HG02623 (cell line): Measurements from ENCODE around the gene NOTCH4.

Experiments used
- ATAC-seq: cut with Tn5 transposase; IDR thresholded peaks from one replicate; pipeline ENCODE4 v1.9.1; 2021; ENCODE audit warnings: moderate library complexity; ENCODE audit not compliant: unreplicated experiment

Gene NOTCH4

DNA sequence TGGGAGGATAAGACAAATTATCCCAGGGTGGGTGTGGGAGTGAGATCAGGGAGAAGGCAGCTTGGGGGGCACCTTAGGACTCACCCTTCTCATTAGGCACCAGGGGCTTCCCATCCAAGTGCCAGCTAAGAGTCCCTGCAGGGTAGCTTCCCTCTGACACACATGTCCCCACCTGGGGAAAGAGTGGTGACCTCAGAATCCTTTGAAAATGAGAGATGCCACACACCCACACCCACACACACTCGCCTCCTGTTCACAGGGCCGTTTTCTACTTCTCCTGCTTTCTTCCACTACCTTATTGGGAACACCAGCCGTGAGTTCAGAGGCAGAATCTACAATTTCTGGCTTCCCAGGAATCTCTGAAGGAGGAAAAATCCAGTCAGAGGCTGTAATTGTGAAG lies 40.8 kb downstream of the NOTCH4 start:
- no peak for ATAC-seq

DNA sequence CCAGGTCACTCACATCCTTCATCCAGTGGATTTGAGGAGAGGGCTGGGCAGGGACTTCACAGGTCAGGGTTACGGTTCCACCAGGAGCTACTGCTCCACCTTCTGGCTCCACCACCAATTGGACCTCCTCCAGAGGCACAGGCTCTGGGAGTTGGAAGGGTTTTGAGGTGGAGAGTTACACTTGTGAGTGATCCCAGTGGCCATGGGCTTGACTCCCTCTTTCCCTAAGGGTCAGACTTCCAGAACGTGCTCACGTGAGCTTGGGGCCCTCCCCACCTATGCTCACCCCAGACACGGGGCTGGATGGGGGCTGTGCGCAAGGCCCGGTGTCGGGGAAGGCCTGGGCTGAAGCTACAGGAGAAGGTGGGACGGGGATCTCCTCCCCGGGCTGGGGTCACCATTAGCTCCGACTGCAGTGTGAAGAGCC lies 41.3 kb downstream of the NOTCH4 start:
- ATAC-seq = no peak

DNA sequence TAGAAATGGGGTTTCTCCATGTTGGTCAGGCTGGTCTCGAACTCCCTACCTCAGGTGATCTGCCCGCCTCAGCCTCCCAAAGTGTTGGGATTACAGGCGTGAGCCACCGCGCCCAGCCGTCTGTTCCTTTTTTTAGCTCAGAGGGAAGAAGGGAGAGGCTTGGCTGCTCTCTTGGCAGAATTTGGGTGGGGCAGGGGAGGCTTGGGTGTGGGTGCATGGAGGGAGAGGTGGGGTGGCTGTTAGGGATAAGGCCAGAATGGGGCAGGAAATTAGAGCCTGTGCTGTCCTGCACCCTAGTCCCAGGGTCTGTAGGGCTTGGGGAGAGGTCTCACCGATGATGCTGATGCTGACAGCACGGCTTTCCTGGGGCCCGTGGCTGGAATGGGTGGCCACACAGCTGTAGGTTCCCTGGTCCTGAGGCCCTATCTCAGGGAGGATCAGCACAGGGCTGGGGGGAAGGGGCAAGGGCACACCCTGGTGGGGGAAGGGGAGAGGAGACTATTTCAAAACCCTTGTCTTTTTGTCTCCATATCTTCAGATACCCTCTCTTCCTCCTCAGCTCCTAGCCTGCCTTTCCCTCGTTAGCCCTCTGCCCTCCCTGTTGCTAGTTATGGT lies 41.8 kb downstream of the NOTCH4 start:
- no peak for ATAC-seq

GRCh38 chr6:32181148-32181702 lies 42.6 kb downstream of the NOTCH4 start:
- ATAC-seq = no peak

DNA sequence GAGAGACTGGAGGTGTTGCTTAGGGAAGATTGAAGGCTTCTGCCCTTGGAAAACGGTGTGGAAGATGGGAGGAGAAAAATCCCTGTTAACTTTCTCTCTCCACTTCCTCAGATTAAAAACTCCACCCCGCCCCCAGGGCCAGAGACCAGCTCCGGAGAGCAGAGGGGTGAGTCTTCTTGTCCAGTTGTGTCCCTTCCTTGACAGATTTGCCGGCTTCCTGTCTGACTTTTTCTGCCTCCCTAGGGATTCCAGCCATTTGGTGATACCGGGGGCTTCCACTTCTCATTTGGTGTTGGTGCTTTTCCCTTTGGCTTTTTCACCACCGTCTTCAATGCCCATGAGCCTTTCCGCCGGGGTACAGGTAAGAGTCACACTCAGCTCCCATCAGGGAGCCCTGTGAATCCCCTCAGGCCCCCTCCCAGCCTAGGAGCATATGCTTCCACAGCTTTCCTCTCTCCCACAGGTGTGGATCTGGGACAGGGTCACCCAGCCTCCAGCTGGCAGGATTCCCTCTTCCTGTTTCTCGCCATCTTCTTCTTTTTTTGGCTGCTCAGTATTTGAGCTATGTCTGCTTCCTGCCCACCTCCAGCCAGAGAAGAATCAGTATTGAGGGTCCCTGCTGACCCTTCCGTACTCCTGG lies 44.0 kb downstream of the NOTCH4 start:
- ATAC-seq = no peak

GRCh38 chr6:32178547-32179440 lies 45.1 kb downstream of the NOTCH4 start:
- no peak for ATAC-seq

GRCh38 chr6:32177788-32178546 lies 45.9 kb downstream of the NOTCH4 start, which contains the start of gene RNF5:
RNF5 (plus strand) TSS chr6:32178405; CDS start chr6:32178512, 107 bp downstream.
- ATAC-seq = peak; percentile 74

- no peak for ATAC-seq
These were observed 46.6 kb downstream of the NOTCH4 start for GRCh38 chr6:32177183-32177787.

GRCh38 chr6:32176476-32177182 lies 47.2 kb downstream of the NOTCH4 start:
- no peak for ATAC-seq

- ATAC-seq = peak; percentile 39
These were observed 48.0 kb downstream of the NOTCH4 start, which contains the start of gene AGPAT1 for GRCh38 chr6:32175711-32176475. AGPAT1 (minus strand) TSS chr6:32176084; CDS start chr6:32171496, 4,588 bp downstream.

DNA sequence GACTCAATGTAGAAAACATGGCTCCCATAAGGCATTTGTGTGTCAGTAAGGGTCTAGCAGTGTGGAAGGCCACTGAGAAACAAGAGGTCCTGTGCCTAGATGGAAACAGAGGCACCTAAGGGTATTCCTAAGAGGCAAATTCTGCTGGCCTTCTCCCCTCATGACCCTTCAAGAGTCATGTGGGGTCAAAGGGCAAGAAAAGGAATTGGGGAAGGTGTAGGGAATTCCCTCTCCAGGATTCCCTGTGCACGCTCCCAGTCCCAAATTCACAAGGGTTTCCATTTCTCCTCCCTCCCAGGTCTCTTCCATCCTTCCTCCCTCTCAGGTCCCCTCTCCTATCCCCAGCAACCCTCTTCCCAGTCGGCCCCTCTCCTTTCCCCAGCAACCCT lies 48.6 kb downstream of the NOTCH4 start:
- ATAC-seq = no peak

DNA sequence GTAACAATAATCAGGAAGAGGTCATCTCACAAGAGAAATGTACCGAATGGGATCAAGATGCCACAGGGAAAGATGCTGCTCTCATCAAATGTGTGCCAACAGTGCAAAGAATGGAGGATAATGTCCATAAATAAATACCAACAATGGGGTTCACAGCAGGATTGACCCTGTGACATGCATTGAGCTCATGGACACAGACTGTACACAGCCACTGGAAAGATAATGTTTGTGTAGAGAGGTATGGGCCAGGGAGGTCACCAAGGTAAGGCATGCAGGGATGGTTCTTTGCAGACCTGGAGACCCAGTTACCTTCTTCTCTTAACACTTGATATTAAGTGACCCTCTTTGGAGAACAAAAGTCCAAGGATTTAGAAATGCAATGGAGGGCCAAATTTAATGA lies 49.5 kb downstream of the NOTCH4 start:
- ATAC-seq = no peak

DNA sequence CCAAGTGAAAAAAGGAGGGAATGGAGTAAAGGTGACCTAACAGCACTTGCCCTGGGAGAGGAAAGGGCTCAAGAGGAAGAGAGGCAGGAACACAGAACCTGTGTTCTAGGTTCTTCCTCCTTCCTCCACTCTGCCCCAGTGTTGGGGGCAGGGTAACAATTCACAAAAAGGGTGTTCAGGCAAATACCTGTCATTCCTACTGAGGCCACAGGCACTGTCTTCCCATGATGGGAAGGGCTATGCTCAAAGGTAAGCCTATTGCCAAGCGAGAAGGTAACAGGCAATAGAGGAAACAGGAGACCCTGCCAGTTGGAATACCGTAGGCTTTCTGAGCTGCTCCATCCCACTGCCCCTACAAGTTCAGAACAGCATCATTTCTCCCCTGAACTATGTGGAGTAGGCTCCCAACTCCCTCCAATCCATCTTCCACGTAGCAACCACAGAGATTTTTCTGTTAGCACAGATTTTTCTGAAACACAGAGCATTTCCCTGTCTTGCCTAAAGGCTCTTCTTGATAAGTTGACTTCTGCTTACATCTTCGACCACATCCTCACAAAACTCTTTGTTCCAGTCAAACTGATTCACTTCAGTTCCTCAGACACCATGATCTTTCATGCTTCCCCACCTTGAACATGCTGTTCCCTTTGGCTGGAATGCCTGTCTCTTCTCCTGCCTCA lies 50.7 kb downstream of the NOTCH4 start:
- ATAC-seq = no peak

DNA sequence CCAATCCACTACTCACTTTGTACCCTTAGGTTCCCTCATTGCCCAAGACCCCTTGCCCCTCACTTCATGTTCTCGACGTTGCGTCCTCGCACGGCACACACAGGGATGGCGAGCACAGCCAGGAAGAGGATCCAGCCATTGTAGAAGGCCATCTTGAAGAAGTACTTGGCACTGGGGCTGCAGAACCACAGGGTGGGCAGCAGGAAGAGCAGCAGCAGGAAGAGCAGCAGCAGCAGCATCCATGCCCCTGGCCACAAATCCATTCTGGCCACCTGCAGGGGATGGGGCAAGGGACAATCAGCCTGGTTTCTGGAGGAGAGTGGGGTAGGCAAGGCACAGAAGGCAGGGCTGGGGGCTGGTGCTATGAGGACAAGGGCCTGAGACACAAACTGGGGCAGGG lies 52.6 kb downstream of the NOTCH4 start:
- no peak for ATAC-seq

GRCh38 chr6:32170294-32170693 lies 53.6 kb downstream of the NOTCH4 start:
- no peak for ATAC-seq

DNA sequence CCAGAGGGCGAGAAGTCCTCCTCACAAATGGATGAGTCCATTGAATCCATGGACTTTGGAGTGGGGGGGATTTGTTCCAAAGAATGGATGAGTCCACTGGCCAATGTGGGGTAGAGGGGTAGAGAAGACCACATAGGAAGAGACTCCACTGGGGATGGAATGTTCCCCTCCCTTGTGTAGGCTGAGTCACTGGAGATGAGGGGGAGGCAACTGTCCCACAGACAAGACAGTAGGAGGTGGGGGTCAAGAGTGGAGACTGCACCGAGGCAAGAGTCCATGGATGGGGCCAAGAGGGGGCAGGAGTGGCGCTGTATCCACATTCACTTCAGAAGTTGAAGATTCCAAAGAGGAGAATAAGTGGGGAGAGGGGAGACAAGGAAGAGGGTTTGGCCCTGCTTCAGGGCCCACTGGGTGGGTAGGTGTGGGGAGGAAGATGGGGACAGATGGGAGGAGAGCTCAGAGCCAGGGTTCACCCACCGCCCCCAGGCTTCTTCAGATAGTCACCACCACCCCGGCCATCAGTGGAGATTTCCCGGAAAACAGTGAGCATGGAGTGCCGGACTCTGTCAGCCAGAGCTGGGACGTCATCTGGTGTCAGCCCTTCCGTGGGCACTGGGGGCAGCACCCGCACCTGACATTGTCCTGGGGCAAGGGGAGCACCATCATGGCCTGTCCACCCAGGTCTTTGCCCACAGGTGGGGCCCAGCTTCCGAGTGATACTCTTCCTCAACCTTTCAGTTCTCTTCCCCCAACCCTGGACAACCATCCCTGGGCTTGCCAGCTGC lies 54.9 kb downstream of the NOTCH4 start:
- ATAC-seq = no peak

GRCh38 chr6:32168350-32168749 lies 55.5 kb downstream of the NOTCH4 start:
- ATAC-seq = no peak
